PC-9 (cell line): Measurements from ENCODE around the gene ANO1.

Experiments
- EZH2 ChIP-seq: fragments of 200-600 bp; sonication (generic); IDR thresholded peaks from 2 replicates; pipeline ENCODE4 v1.8.0; 2017; ENCODE audit warnings: antibody characterized with exemption, low read depth
- TF ChIP-seq, protein P1 (sequence below): fragments of 200-600 bp; sonication (generic); conservative IDR thresholded peaks from 2 replicates; pipeline ENCODE4 v1.6.1; 2017; ENCODE audit warnings: mixed run types, antibody characterized with exemption, mild to moderate bottlenecking, moderate library complexity

DNA sequence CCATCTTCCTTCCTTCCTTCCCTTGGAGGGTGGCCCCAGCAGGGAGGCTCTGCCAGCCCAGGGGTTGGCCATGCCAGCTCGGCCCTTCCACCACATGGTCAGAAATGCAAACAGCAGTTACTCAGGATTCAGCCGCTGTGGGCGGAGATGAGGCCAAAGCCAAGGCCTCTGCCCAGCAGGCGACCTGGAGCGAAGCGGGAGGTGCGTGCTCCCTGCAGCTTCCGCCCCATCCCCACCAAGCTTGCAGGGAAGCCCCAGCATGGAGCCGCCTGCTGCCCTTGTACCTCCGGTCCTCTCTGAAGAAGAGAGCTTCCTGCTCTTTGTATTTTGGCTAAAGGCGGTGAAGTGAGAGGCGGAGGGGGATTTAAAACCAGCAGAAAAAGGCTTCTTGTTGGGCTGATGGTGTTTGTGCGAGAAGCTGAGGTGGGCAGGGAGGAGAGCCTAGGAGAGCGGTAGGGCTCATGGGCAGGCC is 50.4 kb downstream of the ANO1 start:
- TF ChIP-seq, protein P1, sequence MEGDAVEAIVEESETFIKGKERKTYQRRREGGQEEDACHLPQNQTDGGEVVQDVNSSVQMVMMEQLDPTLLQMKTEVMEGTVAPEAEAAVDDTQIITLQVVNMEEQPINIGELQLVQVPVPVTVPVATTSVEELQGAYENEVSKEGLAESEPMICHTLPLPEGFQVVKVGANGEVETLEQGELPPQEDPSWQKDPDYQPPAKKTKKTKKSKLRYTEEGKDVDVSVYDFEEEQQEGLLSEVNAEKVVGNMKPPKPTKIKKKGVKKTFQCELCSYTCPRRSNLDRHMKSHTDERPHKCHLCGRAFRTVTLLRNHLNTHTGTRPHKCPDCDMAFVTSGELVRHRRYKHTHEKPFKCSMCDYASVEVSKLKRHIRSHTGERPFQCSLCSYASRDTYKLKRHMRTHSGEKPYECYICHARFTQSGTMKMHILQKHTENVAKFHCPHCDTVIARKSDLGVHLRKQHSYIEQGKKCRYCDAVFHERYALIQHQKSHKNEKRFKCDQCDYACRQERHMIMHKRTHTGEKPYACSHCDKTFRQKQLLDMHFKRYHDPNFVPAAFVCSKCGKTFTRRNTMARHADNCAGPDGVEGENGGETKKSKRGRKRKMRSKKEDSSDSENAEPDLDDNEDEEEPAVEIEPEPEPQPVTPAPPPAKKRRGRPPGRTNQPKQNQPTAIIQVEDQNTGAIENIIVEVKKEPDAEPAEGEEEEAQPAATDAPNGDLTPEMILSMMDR: 0 out of 2 replicates have a peak, but pooled peaks have one; percentile 26
- TF ChIP-seq EZH2: no peak
